Testis (tissue), 3 donors: Measurements from ENCODE around the gene DHRS3. TPM values are rescaled to one million over a fixed set of nuclear protein-coding genes. Genes with fewer than 3 reads are reported as not detected.

Source experiments
- DNase-seq: peaks from one replicate; pipeline ENCODE4 v3.0.0-alpha.2; 2019
- H3K27ac ChIP-seq, 2 donors: fragments of 200-600 bp; sonication (generic); one replicate each; pipeline ENCODE4 v1.5.1; 2019
- H3K27me3 ChIP-seq: fragments of 200-600 bp; sonication (generic); one replicate; pipeline ENCODE4 v1.5.1; 2019
- H3K36me3 ChIP-seq: fragments of 200-600 bp; sonication (generic); one replicate; pipeline ENCODE4 v1.5.1; 2017; ENCODE audit warnings: low read depth; ENCODE audit errors: missing control alignments
- H3K4me1 ChIP-seq: fragments of 200-600 bp; sonication (generic); one replicate; pipeline ENCODE4 v1.5.1; 2019
- H3K4me3 ChIP-seq, 2 donors: fragments of 200-600 bp; sonication (generic); one replicate each; pipeline ENCODE4 v1.5.1; 2017 to 2019
- H3K9me3 ChIP-seq: fragments of 200-600 bp; sonication (generic); one replicate; pipeline ENCODE4 v1.5.1; 2017
- CTCF ChIP-seq, 3 experiments: fragments of 450-650 bp in 2 of 3; fragments of 200-600 bp in 1 of 3; sonication (generic) in 1 of 3; IDR thresholded peaks; one replicate each; pipeline ENCODE4 v1.5.1; 2016 to 2019; ENCODE audit warnings: antibody characterized with exemption in 3 of 3, mild to moderate bottlenecking in 2 of 3, moderate library complexity in 1 of 3
- POLR2A ChIP-seq: fragments of 450-650 bp; IDR thresholded peaks from one replicate; pipeline ENCODE4 v1.6.1; 2017; ENCODE audit warnings: antibody characterized with exemption, mild to moderate bottlenecking, moderate library complexity
- WGBS, 2 donors: methylation state at CpG; one replicate each; pipeline ENCODE4 v1.1.5; 2018; 5-methylcytosine and 5-hydroxymethylcytosine counted together
- intact Hi-C: fragments of 100-400 bp; cut with DNase I; formaldehyde crosslinking; loops from one replicate; pipeline ENCODE4 v1.15.1; 2023; ENCODE audit warnings: low total_unique reads
- polyA plus RNA-seq: library from polyadenylated mRNA; stranded (reverse); fragments of 350-450 nt; fragmentation: Illumina TruSeq; extraction: RNeasy Lipid Tissue Mini Kit (QIAGEN cat#74804); gene quantifications from one replicate; pipeline ENCODE4 v1.2.3, GENCODE V29; 2014; ENCODE audit warnings: low read depth, low replicate concordance; ENCODE audit not compliant: insufficient read depth
- total RNA-seq, 2 donors: library from RNA; depleted of rRNA; stranded (reverse); fragments of >200 nt; gene quantifications; one replicate each; pipeline ENCODE4 v1.2.3, GENCODE V29; 2016

Gene DHRS3
- total and polyA plus RNA-seq, 3 donors from 2014 or later: 27.1 to 38.7 (median 30.2) TPM

GRCh38 chr1:12630946-12631530 is 13.0 kb upstream of the DHRS3 start:
- Histone ChIP-seq H3K36me3 (no peaks in the 10 kb centered on the region), H3K27ac (no peak overlapping the region), H3K9me3 (no peaks in the 10 kb centered on the region), H3K4me1 (peaks cover 1% of the 10 kb centered on the region), H3K4me3 (no peak overlapping the region), H3K27me3 (no peaks in the 10 kb centered on the region)
- no peak for DNase-seq
- TF ChIP-seq CTCF (IDR thresholded peaks at IDR 0.05): no peak
- no peak for TF ChIP-seq POLR2A
- intact Hi-C loops: no loop called here
- WGBS, 2 donors: 85 to 91% methylated on average over 6 of the region's 6 CpGs

GRCh38 chr1:12629985-12630760 is 12.2 kb upstream of the DHRS3 start:
- no peak overlapping the region for H3K27ac ChIP-seq
- TF ChIP-seq CTCF (IDR thresholded peaks at IDR 0.05) (no peak), POLR2A (no peak)
- intact Hi-C loops: loop anchor here (10.0 kb wide), 1 partner anchor 315 kb away; no protein-coding TSS in a partner anchor
- H3K4me3 ChIP-seq: no peak overlapping the region
- H3K9me3 ChIP-seq: no peaks in the 10 kb centered on the region
- DNase-seq: no peak
- H3K36me3 ChIP-seq: no peaks in the 10 kb centered on the region
- WGBS, 2 donors: 91 to 93% methylated on average over 8 to 15 of the region's 15 CpGs
- H3K4me1 ChIP-seq: no peaks in the 10 kb centered on the region
- no peaks in the 10 kb centered on the region for H3K27me3 ChIP-seq

GRCh38 chr1:12629511-12629956 is 11.5 kb upstream of the DHRS3 start:
- no peak overlapping the region for H3K27ac ChIP-seq
- no peaks in the 10 kb centered on the region for H3K4me1 ChIP-seq
- intact Hi-C loops: loop anchor here (10.0 kb wide), 1 partner anchor 315 kb away; no protein-coding TSS in a partner anchor
- H3K9me3 ChIP-seq: no peaks in the 10 kb centered on the region
- H3K36me3 ChIP-seq: no peaks in the 10 kb centered on the region
- no peaks in the 10 kb centered on the region for H3K27me3 ChIP-seq
- no peak overlapping the region for H3K4me3 ChIP-seq
- TF ChIP-seq POLR2A (no peak), CTCF (IDR thresholded peaks at IDR 0.05) (no peak)
- 100% methylated on average over 1 of the region's 1 CpG for WGBS, 2 donors
- DNase-seq: no peak

GRCh38 chr1:12627296-12627695 is 9.3 kb upstream of the DHRS3 start:
- no peaks in the 10 kb centered on the region for H3K4me1 ChIP-seq
- intact Hi-C loops: loop anchor here (10.0 kb wide), 1 partner anchor 312 kb away; no protein-coding TSS in a partner anchor
- TF ChIP-seq POLR2A: no peak
- no peak for TF ChIP-seq CTCF (IDR thresholded peaks at IDR 0.05)
- WGBS, 2 donors: 87 to 88% methylated on average over 5 of the region's 5 CpGs
- H3K36me3 ChIP-seq: no peaks in the 10 kb centered on the region
- no peak overlapping the region for H3K4me3 ChIP-seq
- H3K27ac ChIP-seq: no peak overlapping the region
- H3K27me3 ChIP-seq: no peaks in the 10 kb centered on the region
- no peak for DNase-seq
- H3K9me3 ChIP-seq: no peaks in the 10 kb centered on the region
